Fibroblast of pulmonary artery (primary cell): ENCODE results near the gene THOC6.

Experiments
- DNase-seq: peaks from one replicate; pipeline ENCODE4 v3.0.0-alpha.2; 2010; ENCODE audit warnings: low read depth
- H3K4me3 ChIP-seq: replicated peaks from 2 replicates; pipeline ENCODE4 v1.5.1; 2011; ENCODE audit warnings: low read depth, mild to moderate bottlenecking, control low read depth, low read length, moderate library complexity
- TF ChIP-seq, protein P1 (sequence below): IDR thresholded peaks from 2 replicates; pipeline ENCODE4 v1.5.1; 2011; ENCODE audit warnings: mild to moderate bottlenecking, control low read depth, low read length, inconsistent platforms; ENCODE audit errors: missing control alignments

THOC6 gene

DNA sequence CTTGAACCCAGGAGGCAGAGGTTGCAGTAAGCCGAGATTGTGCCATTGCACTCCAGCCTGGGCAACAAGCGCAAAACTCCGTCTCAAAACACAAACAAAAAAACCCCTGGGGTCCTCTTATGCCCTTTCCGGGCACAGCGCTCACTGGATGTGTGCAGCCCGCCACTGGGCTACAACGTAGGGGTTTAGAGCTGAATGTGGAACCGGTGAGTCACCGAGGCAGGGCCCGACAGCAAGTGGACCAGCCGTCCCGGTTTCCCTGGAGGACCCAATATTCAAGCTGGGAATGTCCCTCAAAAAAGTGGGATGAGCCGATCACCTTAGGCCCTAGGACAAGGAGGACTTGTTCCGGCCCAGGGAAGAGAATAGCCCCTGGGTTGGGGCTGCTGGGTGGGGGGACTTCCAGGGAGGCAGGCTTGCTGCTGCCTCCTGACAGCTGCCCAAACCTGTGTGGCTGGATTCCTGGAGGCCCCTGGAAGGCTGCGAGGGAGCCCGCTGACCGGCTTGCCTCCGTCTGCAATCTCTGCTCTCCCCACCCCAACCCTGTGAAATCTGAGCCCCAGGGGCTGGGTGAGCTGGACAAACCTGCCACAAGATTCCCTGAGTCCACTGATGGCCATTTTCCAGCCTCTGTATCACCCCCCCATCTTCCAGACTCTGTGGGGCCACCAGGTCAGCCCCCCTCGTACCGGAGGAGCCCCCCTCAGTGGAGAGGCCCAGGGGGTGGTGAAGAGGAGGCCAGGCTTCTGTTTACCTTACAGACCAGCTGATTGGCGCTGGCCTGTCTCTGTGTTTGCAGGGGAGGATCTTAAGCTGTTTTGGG is 14.1 kb upstream of the THOC6 start:
- DNase-seq, result no peak
- no peak overlapping the region for H3K4me3 ChIP-seq
- TF ChIP-seq, protein P1, sequence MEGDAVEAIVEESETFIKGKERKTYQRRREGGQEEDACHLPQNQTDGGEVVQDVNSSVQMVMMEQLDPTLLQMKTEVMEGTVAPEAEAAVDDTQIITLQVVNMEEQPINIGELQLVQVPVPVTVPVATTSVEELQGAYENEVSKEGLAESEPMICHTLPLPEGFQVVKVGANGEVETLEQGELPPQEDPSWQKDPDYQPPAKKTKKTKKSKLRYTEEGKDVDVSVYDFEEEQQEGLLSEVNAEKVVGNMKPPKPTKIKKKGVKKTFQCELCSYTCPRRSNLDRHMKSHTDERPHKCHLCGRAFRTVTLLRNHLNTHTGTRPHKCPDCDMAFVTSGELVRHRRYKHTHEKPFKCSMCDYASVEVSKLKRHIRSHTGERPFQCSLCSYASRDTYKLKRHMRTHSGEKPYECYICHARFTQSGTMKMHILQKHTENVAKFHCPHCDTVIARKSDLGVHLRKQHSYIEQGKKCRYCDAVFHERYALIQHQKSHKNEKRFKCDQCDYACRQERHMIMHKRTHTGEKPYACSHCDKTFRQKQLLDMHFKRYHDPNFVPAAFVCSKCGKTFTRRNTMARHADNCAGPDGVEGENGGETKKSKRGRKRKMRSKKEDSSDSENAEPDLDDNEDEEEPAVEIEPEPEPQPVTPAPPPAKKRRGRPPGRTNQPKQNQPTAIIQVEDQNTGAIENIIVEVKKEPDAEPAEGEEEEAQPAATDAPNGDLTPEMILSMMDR, result no peak

DNA sequence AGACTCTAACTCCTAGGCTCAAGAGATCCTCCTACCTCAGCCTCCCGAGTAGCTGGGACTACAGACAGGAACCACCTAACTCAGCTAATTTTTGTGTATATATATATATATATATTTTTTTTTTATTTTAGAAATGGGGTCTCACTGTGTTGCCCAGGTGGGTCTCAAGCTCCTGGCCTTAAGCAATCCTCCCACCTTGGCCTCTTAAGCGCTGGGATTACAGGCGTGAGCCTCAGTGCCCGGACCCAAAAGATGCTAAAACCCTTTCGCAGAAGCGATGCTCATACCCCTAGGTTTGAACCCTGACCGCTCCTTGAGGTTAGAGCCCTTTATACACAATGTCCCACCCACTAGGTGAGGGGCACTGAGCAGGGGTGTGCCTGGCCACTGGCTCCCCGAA is 13.3 kb upstream of the THOC6 start:
- DNase-seq, result no peak
- H3K4me3 ChIP-seq, result no peak overlapping the region
- TF ChIP-seq, protein P1, result no peak

DNA sequence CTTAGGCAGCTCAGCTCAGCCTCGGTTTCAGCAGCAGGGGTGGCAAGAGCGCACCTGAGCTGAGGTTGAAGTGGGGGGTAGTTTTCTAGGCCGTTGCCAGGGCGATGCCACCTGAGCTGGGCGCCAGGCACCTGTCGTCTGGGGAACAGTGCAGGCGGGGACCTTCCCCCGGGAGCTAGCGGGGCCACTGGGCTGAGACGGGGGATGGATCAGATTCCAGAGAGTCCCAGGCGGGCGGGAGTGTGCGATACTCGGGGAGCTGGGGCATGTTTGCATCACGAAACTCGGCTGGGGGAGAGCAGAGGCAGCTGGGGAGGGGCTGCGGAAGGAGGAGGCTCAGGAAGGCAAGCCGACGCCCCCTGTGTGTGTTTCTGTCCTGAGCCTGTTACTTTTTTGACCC is 11.6 kb upstream of the THOC6 start:
- TF ChIP-seq, protein P1, result no peak
- H3K4me3 ChIP-seq, result no peak overlapping the region
- no peak for DNase-seq

DNA sequence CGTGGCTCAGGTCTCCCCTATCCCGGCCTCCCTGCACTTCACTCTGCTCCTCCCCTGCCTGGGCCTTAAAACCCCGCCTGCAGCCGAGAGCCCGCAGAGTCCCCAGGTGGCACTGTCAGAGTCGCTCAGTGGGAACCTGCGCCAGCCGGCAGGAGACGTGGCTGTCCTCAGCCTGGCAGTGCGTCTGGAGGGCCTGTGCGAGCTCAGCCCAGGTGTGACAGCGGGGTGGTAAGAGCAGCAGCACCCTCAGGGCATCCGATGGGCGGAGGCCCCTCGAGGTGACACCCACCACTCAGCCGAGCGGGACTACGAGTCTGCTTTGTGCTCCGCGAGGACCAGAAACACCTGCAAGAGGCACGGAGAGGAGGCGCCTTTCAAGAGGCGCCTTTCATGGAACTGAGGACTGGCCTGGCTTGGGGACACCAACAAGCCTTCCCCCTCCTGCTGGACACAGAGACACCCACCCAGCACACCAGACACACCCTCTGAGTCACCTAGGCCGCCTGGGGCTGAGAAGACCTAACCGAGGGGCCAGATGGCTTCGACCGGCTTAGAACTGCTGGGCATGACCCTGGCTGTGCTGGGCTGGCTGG is 10.9 kb upstream of the THOC6 start, which contains the start of gene CLDN9:
CLDN9 (plus strand) TSS at position 96 of the 593 bp plus-strand sequence; CDS start at position 536, 440 bp downstream.
- DNase-seq, result no peak
- TF ChIP-seq, protein P1, result no peak
- no peak within 1 kb of the TSS for H3K4me3 ChIP-seq

DNA sequence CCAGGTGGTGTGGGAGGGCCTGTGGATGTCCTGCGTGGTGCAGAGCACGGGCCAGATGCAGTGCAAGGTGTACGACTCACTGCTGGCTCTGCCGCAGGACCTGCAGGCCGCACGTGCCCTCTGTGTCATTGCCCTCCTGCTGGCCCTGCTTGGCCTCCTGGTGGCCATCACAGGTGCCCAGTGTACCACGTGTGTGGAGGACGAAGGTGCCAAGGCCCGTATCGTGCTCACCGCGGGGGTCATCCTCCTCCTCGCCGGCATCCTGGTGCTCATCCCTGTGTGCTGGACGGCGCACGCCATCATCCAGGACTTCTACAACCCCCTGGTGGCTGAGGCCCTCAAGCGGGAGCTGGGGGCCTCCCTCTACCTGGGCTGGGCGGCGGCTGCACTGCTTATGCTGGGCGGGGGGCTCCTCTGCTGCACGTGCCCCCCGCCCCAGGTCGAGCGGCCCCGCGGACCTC is 10.3 kb upstream of the THOC6 start:
- H3K4me3 ChIP-seq, result no peak overlapping the region
- TF ChIP-seq, protein P1, result no peak
- DNase-seq, result no peak

DNA sequence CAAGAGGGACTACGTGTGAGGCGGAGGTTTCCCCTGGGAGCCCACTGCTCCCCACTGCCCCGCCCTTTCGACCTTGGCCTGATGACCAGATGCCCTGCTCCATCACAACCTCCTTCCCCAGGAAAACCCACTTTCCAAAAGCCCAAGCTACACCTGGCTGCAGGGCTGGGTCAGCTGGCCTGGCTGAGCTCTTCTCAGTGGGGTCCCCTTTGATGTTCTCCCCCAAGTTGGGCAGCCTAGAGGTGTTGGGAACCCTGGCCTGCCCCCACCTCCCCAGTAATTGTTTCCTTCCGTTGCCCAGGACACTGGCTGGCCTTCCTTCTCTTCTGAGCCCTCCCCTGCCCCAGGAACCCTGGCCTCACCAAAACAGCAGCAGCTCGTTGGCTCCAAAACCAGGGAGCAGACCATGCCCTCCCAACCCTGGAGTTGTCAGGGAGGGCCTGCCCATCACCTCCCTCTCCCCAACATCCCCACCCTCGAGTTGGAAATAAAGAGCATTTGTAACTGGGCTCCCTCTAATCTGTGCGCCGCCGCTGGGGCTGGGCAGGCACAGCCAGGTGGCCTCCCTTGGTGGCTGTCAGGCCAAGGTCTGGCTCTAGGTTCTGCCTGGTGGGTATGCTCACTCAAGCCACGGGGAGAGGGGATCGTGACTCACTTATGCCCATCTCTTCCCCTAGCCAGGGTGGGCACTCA is 9.7 kb upstream of the THOC6 start:
- TF ChIP-seq, protein P1, result no peak
- no peak for DNase-seq
- no peak overlapping the region for H3K4me3 ChIP-seq
